ENCODE measurements around the gene SLFN12.
"Not testable (repeated sequence)": the region's sequence is repeated elsewhere in the genome, so short reads cannot be mapped to it uniquely, and the experiment has no call there.

The SLFN12 gene

GRCh38 chr17:35414247-35414646, 18.1 kb downstream of the SLFN12 start:
- no peak for DNase-seq (ENCODE audit: low read depth)

- DNase-seq (ENCODE audit: low read depth) = no peak
These were observed 24.8 kb downstream of the SLFN12 start for GRCh38 chr17:35407531-35407930.

GRCh38 chr17:35406568-35406967, 25.7 kb downstream of the SLFN12 start:
- DNase-seq (ENCODE audit: low read depth) = no peak

GRCh38 chr17:35404360-35404759, 27.9 kb downstream of the SLFN12 start:
- DNase-seq (ENCODE audit: low read depth) = no peak

GRCh38 chr17:35393783-35394182, 38.5 kb downstream of the SLFN12 start:
- DNase-seq (ENCODE audit: low read depth) = not testable (repeated sequence)

GRCh38 chr17:35390663-35391062, 41.6 kb downstream of the SLFN12 start:
- no peak for DNase-seq (ENCODE audit: low read depth)

GRCh38 chr17:35390156-35390555, 42.1 kb downstream of the SLFN12 start:
- DNase-seq (ENCODE audit: low read depth) = no peak

- DNase-seq (ENCODE audit: low read depth) = no peak
These were observed 44.8 kb downstream of the SLFN12 start for GRCh38 chr17:35387496-35387895.

- DNase-seq (ENCODE audit: low read depth) = no peak
These were observed 54.6 kb downstream of the SLFN12 start for GRCh38 chr17:35377706-35378105.

- DNase-seq (ENCODE audit: low read depth) = no peak
These were observed 55.2 kb downstream of the SLFN12 start for GRCh38 chr17:35377068-35377467.

- DNase-seq (ENCODE audit: low read depth) = no peak
These were observed 56.1 kb downstream of the SLFN12 start for GRCh38 chr17:35376245-35376644.

GRCh38 chr17:35374766-35375344, 57.4 kb downstream of the SLFN12 start:
- DNase-seq (ENCODE audit: low read depth) = no peak

GRCh38 chr17:35373984-35374765, 58.1 kb downstream of the SLFN12 start:
- peak; percentile 31 for DNase-seq (ENCODE audit: low read depth)

- DNase-seq (ENCODE audit: low read depth) = peak; percentile 89
These were observed 58.7 kb downstream of the SLFN12 start, which contains the start of gene SLFN11 for GRCh38 chr17:35373534-35373983. SLFN11 (minus strand) TSS chr17:35373621; CDS start chr17:35363807, 9,814 bp downstream.

GRCh38 chr17:35372846-35373533, 59.3 kb downstream of the SLFN12 start:
- DNase-seq (ENCODE audit: low read depth) = no peak

- no peak for DNase-seq (ENCODE audit: low read depth)
These were observed 60.4 kb downstream of the SLFN12 start for GRCh38 chr17:35371934-35372333.

GRCh38 chr17:35368081-35368830, 64.0 kb downstream of the SLFN12 start:
- DNase-seq (ENCODE audit: low read depth) = no peak

- no peak for DNase-seq (ENCODE audit: low read depth)
These were observed 71.3 kb downstream of the SLFN12 start for GRCh38 chr17:35361027-35361426.

All from stimulated activated CD4-positive, alpha-beta T cell treated with anti-CD3 and anti-CD28 coated beads, Interleukin-2, amount 100 ng/mL, for 4 hours (primary cell).